Mucosa of stomach (tissue), 1 donor: Measurements from ENCODE around the gene SOX12.
"Not testable (repeated sequence)": the region's sequence is repeated elsewhere in the genome, so short reads cannot be mapped to it uniquely, and the experiment has no call there.

Experiments used
- H3K27me3 ChIP-seq: one replicate; pipeline ENCODE4 v1.7.0; 2013; ENCODE audit warnings: mild to moderate bottlenecking, low read length; ENCODE audit not compliant: control insufficient read depth, insufficient read depth
- H3K36me3 ChIP-seq: one replicate; pipeline ENCODE4 v1.7.0; 2013; ENCODE audit warnings: low read length; ENCODE audit not compliant: control insufficient read depth, insufficient read depth
- H3K4me1 ChIP-seq: one replicate; pipeline ENCODE4 v1.7.0; 2013; ENCODE audit warnings: mild to moderate bottlenecking, low read length; ENCODE audit not compliant: control insufficient read depth, insufficient read depth
- H3K4me3 ChIP-seq: one replicate; pipeline ENCODE4 v1.7.0; 2013; ENCODE audit warnings: low read length
- H3K9ac ChIP-seq: one replicate; pipeline ENCODE4 v1.7.0; 2013; ENCODE audit warnings: mild to moderate bottlenecking, low read length, moderate library complexity
- H3K9me3 ChIP-seq: one replicate; pipeline ENCODE4 v1.7.0; 2013; ENCODE audit warnings: mild to moderate bottlenecking, low read length, moderate library complexity; ENCODE audit not compliant: control insufficient read depth
- donor health status: Pancreatic carcinoma.

SOX12 gene

DNA sequence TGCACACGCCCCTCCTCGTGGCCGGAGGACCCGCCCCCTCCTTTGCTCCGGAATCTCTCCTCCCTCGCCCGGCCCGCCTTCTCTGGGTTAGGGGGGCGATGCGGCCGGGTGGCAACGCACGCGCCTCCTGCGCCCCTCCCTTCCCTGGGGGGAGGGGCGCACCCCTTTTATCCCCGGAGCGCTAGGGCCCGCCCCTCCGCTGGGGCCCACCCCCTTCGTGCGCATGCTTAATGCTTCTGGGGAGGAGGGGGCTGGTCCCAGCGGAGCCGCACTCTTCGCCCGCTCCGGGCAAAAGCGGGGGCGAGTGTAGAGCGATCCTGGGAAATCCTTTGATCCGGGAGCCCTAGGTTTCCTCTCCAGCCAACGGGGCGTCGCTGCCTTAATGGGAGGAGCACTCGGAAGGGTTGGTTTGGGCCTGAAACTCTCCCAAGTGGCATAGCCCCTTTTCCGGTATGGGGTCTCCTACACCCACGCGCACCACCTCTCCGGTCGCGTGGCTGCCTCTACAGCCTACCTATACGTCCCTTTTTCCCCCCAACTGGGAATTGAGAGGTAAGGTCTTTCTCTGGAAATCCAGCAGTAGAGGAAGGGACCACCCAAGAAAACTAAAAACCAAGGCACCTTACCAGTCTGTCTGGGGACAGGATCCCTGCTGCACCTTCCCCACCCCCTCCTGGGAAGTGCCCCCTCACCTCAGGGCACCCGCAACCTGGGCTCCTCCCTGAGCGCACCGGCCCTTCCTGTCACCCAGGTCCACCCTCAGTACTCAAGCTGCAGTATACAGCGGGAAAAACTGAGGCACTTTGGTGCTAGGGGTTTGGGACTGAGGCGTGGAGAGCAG is 2.1 kb downstream of the SOX12 start:
- Histone ChIP-seq H3K9me3 (no peaks in the 10 kb centered on the region), H3K27me3 (no peaks in the 10 kb centered on the region), H3K4me1 (peaks cover 5% of the 10 kb centered on the region), H3K9ac (peak overlapping the region; percentile 63), H3K36me3 (no peaks in the 10 kb centered on the region), H3K4me3 (peak overlapping the region; percentile 33)

DNA sequence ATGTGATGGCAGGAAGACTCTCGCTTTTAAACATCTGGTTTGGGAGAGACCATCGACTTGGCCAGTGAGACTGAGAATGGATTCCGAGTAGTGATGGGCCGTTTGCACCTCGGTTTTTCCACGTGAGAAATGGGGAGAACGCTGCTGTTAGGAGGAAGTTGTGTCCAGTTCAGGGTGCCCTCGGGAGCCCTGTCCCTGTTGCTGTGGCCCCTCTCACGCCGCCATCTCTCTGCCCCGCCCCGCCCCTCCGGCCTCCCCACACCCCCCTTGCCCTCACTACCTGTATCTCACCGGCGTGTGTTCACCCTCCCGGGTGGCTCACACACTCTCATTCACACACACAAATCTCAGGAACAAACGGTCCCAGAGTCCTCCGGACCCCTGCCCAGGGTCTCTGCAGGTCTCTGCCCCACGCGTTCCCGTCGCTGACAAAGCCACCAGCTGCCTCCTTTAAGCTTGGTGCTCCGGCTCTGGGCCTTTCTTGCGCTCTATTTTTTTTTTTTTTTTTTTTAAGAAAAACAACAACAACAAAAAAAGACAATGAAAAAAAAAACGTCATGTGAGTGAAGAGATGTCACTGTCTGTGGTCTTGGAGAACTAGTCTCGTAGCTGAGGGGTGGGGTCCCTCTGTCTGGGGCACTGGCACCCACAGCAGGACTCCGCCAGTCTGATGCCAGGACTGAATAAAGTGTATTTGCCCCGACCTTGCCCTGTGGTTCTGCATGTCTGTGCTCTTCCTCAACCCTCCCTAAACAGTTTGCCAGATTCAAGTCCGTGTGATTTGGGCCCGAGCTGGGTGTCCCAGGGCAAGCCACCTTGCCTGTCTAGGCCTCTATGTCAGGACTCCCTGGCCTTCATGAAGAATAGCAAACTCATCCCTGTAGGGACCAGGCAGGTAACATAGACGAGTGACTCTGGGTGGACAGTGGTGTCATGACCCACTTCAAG is 2.9 kb downstream of the SOX12 start:
- Histone ChIP-seq H3K4me1 (peaks cover 5% of the 10 kb centered on the region), H3K36me3 (no peaks in the 10 kb centered on the region), H3K9me3 (no peaks in the 10 kb centered on the region), H3K4me3 (no peak overlapping the region), H3K27me3 (no peaks in the 10 kb centered on the region), H3K9ac (peak overlapping the region; percentile 63)

- Histone ChIP-seq H3K4me1 (peaks cover 5% of the 10 kb centered on the region), H3K27me3 (no peaks in the 10 kb centered on the region), H3K36me3 (no peaks in the 10 kb centered on the region), H3K4me3 (no peak overlapping the region), H3K9me3 (no peaks in the 10 kb centered on the region), H3K9ac (no peak overlapping the region)
Measured at GRCh38 chr20:328975-329695, 3.8 kb downstream of the SOX12 start.

GRCh38 chr20:329851-330232 is 4.5 kb downstream of the SOX12 start:
- Histone ChIP-seq H3K27me3 (no peaks in the 10 kb centered on the region), H3K4me3 (no peak overlapping the region), H3K4me1 (peaks cover 5% of the 10 kb centered on the region), H3K9ac (no peak overlapping the region), H3K9me3 (no peaks in the 10 kb centered on the region), H3K36me3 (no peaks in the 10 kb centered on the region)

DNA sequence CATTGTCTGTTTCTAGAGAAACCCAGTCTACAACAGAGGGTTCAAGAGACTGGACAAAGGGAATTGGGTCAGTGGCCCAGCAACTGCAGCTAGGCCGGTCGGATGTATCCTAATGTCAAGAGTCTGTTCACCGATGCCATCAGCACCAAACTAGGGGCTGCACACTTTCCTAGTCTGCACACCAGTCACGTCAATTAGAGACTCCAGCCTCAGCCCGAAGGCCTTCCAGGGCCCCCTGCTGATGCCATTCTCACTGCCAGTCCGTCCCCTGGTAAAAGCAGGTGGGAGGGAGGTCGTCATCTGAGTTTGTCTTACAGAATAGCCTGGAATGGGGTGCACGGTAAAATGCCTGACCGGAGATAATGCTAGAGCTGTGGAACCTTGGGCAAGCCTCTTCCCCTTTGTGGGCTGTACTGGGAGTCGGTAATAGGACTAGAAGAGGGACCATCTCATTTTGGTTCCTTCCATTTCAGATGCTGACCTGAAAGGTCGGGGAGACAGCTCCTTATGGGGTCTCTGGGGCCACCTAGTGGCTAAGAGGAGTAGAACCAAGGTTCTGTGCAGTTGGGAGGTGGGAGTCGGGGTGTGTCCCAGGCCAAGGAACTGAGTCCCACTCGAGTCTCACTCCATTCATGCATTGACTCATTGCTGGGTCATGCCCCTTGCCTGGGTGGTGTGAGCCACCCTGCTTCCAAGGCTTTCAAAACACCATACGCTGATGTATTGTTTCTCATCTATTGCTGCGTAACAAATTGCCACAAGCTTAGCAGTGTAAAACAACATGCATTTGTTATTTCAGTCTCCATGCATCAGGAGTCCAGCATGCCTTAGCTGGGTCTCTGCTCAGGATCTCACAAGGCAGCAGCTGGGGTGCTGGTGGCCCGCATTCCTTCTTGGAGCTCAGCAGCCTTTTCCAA is 5.1 kb downstream of the SOX12 start:
- Histone ChIP-seq H3K9ac (no peak overlapping the region), H3K36me3 (no peaks in the 10 kb centered on the region)

GRCh38 chr20:334578-334977 is 9.2 kb downstream of the SOX12 start:
- H3K4me3 ChIP-seq, result no peak overlapping the region
- no peaks in the 10 kb centered on the region for H3K27me3 ChIP-seq
- H3K9me3 ChIP-seq, result no peaks in the 10 kb centered on the region
- no peak overlapping the region for H3K9ac ChIP-seq
- no peaks in the 10 kb centered on the region for H3K4me1 ChIP-seq
- H3K36me3 ChIP-seq, result no peaks in the 10 kb centered on the region

More for the DNA sequence above, 5.1 kb downstream of the SOX12 start:
- H3K4me3 ChIP-seq, result no peak overlapping the region
- no peaks in the 10 kb centered on the region for H3K9me3 ChIP-seq
- H3K4me1 ChIP-seq, result peaks cover 5% of the 10 kb centered on the region
- no peaks in the 10 kb centered on the region for H3K27me3 ChIP-seq

DNA sequence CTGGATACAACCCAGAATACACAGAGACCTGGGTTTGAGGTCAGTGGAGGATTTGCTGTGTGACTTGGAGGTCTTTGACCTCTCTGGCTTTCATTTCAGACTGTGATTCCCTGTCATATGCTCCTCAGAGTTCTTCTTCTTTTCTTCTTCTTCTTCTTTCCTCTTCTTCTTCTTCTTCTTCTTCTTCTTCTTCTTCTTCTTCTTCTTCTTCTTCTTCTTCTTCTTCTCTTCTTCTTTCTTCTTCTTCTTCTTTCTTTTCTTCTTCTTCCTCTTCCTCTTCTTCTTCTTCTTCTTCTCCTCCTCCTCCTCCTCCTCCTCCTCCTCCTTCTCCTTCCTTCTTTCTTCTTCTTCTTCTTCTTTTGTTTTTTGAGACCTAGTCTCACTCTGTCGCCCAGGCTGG is 10.7 kb downstream of the SOX12 start:
- H3K36me3 ChIP-seq, H3K9me3 ChIP-seq, H3K9ac ChIP-seq, H3K4me1 ChIP-seq, H3K4me3 ChIP-seq, H3K27me3 ChIP-seq: not testable (repeated sequence)

- Histone ChIP-seq H3K27me3 (no peaks in the 10 kb centered on the region), H3K36me3 (no peaks in the 10 kb centered on the region), H3K4me1 (peaks cover 11% of the 10 kb centered on the region), H3K9me3 (peaks cover 5% of the 10 kb centered on the region), H3K9ac (no peak overlapping the region), H3K4me3 (no peak overlapping the region)
Measured at GRCh38 chr20:341682-342081, 16.3 kb downstream of the SOX12 start.

- Histone ChIP-seq H3K4me1 (peaks cover 11% of the 10 kb centered on the region), H3K4me3 (no peak overlapping the region), H3K36me3 (no peaks in the 10 kb centered on the region), H3K9me3 (peaks cover 5% of the 10 kb centered on the region), H3K27me3 (no peaks in the 10 kb centered on the region), H3K9ac (no peak overlapping the region)
Measured at GRCh38 chr20:343107-343506, 17.8 kb downstream of the SOX12 start.

GRCh38 chr20:346033-346639 is 20.8 kb downstream of the SOX12 start:
- peak overlapping the region; percentile 53 for H3K9ac ChIP-seq
- H3K4me1 ChIP-seq, result peaks cover 17% of the 10 kb centered on the region
- H3K27me3 ChIP-seq, result no peaks in the 10 kb centered on the region
- peaks cover 5% of the 10 kb centered on the region for H3K9me3 ChIP-seq
- H3K4me3 ChIP-seq, result no peak overlapping the region
- H3K36me3 ChIP-seq, result no peaks in the 10 kb centered on the region
